ENCODE data around the gene ABCA8. TPM values are rescaled to one million over a fixed set of nuclear protein-coding genes. Genes with fewer than 3 reads are reported as not detected.
"Not testable (repeated sequence)": the region's sequence is repeated elsewhere in the genome, so short reads cannot be mapped to it uniquely, and the experiment has no call there.

Gene ABCA8, protein sequence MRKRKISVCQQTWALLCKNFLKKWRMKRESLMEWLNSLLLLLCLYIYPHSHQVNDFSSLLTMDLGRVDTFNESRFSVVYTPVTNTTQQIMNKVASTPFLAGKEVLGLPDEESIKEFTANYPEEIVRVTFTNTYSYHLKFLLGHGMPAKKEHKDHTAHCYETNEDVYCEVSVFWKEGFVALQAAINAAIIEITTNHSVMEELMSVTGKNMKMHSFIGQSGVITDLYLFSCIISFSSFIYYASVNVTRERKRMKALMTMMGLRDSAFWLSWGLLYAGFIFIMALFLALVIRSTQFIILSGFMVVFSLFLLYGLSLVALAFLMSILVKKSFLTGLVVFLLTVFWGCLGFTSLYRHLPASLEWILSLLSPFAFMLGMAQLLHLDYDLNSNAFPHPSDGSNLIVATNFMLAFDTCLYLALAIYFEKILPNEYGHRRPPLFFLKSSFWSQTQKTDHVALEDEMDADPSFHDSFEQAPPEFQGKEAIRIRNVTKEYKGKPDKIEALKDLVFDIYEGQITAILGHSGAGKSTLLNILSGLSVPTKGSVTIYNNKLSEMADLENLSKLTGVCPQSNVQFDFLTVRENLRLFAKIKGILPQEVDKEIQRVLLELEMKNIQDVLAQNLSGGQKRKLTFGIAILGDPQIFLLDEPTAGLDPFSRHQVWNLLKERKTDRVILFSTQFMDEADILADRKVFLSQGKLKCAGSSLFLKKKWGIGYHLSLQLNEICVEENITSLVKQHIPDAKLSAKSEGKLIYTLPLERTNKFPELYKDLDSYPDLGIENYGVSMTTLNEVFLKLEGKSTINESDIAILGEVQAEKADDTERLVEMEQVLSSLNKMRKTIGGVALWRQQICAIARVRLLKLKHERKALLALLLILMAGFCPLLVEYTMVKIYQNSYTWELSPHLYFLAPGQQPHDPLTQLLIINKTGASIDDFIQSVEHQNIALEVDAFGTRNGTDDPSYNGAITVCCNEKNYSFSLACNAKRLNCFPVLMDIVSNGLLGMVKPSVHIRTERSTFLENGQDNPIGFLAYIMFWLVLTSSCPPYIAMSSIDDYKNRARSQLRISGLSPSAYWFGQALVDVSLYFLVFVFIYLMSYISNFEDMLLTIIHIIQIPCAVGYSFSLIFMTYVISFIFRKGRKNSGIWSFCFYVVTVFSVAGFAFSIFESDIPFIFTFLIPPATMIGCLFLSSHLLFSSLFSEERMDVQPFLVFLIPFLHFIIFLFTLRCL (N-terminal part only)
- total RNA-seq: 2.6 to 4.5 TPM (median 3.3 TPM) in 3 replicates

DNA sequence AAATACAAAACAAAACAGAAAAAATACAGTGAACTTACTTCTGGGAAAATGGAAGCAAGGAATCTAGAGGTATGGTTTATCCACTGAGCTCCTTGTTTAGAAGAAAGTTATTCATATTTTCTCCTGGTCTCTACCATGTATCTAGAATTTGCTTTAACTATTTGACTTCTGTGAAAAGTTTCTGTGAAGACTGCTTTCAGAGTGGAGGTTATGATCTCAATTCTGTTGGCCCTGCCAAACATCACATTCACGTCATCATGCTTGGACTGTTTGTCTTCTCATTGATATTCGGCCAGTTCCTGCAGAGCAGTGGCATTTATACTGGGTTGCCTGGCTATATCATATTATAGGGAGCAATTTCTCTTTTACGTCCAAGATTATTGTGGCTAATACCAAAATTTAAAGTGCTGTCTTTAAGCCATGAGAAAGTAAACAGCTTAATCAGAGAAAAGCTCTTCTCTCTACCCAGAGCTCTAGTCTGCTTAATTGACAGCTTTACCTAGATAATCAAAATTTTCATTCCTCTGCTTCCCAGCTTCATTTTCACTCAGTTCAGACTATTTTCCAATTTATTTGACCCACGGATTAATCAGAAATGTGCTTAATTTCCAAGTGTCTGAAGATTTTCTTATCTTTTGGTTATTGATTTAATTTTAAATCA is at the start of gene ABCA8:
TSS of gene ABCA8 (minus strand) at position 212 of the 661 bp plus-strand sequence. CDS start 13,358 bp downstream, outside the sequence.
- DNase-seq (ENCODE audit: low spot score in 2 of 2, unreplicated experiment in 2 of 2): no peak
- peaks cover 21% of the 10 kb centered on the region for H3K27me3 Mint-ChIP-seq (ENCODE audit: low read depth)
- no peaks in the 10 kb centered on the region for H3K36me3 Mint-ChIP-seq
- peaks cover 5% of the 10 kb centered on the region for H3K9me3 Mint-ChIP-seq
- no peaks in the 10 kb centered on the region for H3K4me1 Mint-ChIP-seq
- TF ChIP-seq, protein P1, sequence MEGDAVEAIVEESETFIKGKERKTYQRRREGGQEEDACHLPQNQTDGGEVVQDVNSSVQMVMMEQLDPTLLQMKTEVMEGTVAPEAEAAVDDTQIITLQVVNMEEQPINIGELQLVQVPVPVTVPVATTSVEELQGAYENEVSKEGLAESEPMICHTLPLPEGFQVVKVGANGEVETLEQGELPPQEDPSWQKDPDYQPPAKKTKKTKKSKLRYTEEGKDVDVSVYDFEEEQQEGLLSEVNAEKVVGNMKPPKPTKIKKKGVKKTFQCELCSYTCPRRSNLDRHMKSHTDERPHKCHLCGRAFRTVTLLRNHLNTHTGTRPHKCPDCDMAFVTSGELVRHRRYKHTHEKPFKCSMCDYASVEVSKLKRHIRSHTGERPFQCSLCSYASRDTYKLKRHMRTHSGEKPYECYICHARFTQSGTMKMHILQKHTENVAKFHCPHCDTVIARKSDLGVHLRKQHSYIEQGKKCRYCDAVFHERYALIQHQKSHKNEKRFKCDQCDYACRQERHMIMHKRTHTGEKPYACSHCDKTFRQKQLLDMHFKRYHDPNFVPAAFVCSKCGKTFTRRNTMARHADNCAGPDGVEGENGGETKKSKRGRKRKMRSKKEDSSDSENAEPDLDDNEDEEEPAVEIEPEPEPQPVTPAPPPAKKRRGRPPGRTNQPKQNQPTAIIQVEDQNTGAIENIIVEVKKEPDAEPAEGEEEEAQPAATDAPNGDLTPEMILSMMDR (IDR thresholded peaks at IDR 0.05; ENCODE audit: unreplicated experiment): no peak
- peak within 1 kb of the TSS; percentile 23 for H3K4me3 Mint-ChIP-seq
- H3K27ac Mint-ChIP-seq: no peak within 1 kb of the TSS

DNA sequence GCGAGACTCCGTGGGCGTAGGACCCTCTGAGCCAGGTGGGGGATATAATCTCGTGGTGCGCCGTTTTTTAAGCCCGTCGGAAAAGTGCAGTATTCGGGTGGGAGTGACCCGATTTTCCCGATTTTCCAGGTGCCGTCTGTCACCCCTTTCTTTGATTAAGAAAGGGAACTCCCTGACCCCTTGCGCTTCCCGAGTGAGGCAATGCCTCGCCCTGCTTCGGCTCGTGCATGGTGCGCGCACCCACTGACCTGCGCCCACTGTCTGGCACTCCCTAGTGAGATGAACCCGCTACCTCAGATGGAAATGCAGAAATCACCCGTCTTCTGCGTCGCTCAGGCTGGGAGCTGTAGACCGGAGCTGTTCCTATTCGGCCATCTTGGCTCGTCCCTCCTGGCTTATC is 49.6 kb upstream of the ABCA8 start:
- Mint-ChIP-seq H3K4me3 (peak overlapping the region; percentile 51), H3K9me3 (peaks cover 14% of the 10 kb centered on the region)
- not testable (repeated sequence) for H3K4me1 Mint-ChIP-seq; DNase-seq (ENCODE audit: low spot score in 2 of 2, unreplicated experiment in 2 of 2); H3K27me3 Mint-ChIP-seq (ENCODE audit: low read depth); H3K27ac Mint-ChIP-seq; H3K36me3 Mint-ChIP-seq

DNA sequence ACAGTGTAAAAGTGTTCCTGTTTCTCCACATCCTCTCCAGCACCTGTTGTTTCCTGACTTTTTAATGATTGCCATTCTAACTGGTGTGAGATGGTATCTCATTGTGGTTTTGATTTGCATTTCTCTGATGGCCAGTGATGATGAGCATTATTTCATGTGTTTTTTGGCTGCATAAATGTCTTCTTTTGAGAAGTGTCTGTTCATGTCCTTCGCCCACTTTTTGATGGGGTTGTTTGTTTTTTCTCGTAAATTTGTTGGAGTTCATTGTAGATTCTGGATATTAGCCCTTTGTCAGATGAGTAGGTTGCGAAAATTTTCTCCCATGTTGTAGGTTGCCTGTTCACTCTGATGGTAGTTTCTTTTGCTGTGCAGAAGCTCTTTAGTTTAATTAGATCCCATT is 44.6 kb upstream of the ABCA8 start:
- not testable (repeated sequence) for H3K4me1 Mint-ChIP-seq; H3K9me3 Mint-ChIP-seq; H3K36me3 Mint-ChIP-seq; DNase-seq (ENCODE audit: low spot score in 2 of 2, unreplicated experiment in 2 of 2); H3K4me3 Mint-ChIP-seq; H3K27ac Mint-ChIP-seq; H3K27me3 Mint-ChIP-seq (ENCODE audit: low read depth)

DNA sequence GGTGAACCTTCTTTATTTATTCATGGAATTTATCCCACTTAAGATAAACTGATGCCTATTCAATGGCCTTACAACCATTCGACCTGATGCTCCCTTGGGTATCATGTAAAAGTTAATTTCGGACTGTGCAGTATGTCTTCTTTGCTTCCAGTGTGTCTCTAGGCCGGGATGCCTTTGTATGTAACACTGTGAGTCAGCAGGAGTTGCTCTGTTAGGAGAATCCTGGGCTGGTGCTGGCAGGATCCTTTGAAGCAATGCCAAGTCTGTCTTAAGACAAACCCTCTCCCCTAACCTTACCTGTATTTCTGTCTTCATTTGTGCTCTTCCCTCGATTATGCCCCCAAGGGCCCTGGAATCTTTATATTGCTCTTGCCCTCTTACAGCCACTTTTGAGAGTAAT is 37.9 kb upstream of the ABCA8 start:
- TF ChIP-seq, protein P1 (IDR thresholded peaks at IDR 0.05; ENCODE audit: unreplicated experiment): no peak
- no peaks in the 10 kb centered on the region for H3K4me1 Mint-ChIP-seq

DNA sequence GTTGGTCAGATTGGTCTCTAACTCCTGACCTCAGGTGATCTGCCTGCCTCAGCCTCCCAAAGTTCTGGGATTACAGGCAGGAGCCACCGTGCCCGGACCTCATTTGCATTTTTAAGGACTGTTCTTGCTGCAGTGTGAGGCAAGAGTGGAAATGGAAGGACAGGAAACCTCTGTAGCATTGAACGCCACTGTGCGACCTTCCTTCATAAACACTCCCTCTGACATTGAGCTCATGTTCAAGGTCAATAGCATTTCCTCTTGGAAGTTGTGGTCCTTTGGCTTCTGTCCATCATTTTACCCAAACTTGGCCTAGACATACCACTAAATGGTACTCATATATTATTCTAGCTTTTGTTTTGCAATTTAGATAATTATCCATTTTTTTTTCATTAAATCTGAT is 32.8 kb upstream of the ABCA8 start:
- H3K4me1 Mint-ChIP-seq: no peaks in the 10 kb centered on the region

More for the DNA sequence above, 37.9 kb upstream of the ABCA8 start:
- no peak for DNase-seq (ENCODE audit: low spot score in 2 of 2, unreplicated experiment in 2 of 2)
- Mint-ChIP-seq H3K9me3 (peaks cover 1% of the 10 kb centered on the region), H3K27me3 (ENCODE audit: low read depth) (peaks cover 32% of the 10 kb centered on the region), H3K27ac (no peak overlapping the region), H3K36me3 (no peaks in the 10 kb centered on the region), H3K4me3 (no peak overlapping the region)

More for the DNA sequence above, 32.8 kb upstream of the ABCA8 start:
- no peak for DNase-seq (ENCODE audit: low spot score in 2 of 2, unreplicated experiment in 2 of 2)
- Mint-ChIP-seq H3K27me3 (ENCODE audit: low read depth) (peaks cover 25% of the 10 kb centered on the region), H3K9me3 (no peaks in the 10 kb centered on the region), H3K36me3 (no peaks in the 10 kb centered on the region), H3K4me3 (no peak overlapping the region), H3K27ac (no peak overlapping the region)
- TF ChIP-seq, protein P1 (IDR thresholded peaks at IDR 0.05; ENCODE audit: unreplicated experiment): no peak
